HG03457 (cell line): ENCODE data around the gene NFKBIL1.
A peak's percentile ranks its signal among the peaks of the same experiment; 100 is the strongest.

Experiments used
- ATAC-seq: cut with Tn5 transposase; IDR thresholded peaks from one replicate; pipeline ENCODE4 v1.9.1; 2021; ENCODE audit warnings: moderate number of reproducible peaks; ENCODE audit not compliant: unreplicated experiment

Gene NFKBIL1

DNA sequence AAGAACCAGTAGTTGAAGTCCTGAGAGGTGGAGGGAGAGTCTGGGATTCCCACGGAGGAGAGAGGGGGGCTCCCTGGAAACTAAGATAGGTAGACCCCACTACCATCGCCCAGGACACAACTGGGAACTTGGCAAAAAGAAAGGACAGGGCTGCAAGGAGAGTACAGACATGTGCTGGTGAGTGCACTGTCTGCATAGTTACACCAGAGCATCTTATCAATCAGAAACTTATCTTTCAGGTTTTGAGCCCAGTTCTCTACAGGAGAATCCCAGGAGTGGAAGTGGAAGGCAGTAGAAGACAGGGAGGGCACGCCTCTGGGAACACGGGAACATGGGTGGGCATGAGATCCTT is 12.2 kb downstream of the NFKBIL1 start:
- ATAC-seq = no peak

DNA sequence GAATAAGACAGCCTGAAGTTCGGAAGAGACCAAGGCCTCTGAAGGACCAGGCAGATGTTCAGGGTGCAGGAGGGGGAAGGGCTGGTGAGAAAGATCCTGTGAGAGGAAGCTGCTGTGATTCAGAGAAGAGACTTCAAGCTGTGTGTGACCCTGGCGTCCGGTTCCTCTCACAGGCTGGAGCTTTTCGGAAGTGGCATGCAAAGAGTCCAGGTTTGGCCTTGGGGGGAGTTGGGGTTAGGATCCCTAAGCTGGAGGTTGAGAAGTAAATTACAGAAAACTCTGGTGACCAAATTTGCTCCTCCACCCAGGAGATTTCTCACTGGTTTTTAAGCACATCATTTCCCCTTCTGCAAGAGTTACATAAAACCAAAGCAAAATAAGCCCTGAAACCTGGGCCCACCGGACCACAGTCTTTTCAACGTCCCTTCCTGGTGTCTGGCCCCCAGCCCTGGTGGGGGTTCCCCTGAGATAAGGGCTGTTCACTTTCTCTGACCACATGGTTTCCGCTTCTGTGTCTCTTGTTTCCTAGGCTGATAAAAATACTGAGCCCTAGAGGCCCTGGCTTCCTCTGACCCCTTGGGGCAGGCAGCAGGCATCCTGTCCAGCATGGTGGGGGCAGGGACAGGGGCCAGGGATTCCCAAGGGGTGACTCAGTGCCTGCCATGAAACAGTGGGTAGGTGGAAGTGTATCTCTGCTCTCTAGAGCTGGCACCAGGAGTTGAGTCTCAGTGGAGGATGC is 12.7 kb downstream of the NFKBIL1 start:
- ATAC-seq = peak; percentile 38

DNA sequence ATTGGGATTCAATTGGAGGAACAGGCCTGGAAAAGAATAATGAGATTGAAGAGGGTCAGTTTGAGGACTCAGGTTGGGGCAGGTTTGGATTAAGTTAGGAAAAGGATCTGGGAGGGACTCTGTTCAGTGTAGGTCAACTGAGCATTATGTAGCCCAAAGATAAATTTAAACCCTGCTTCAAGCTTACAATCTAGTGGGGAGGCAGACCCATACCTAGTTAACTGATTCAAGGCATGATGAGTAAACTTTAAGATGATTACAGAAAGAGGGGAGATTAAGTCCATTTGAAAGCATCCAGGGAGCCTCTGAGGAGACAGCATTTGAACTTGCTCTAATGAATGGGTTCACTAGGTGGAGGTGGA is 13.3 kb downstream of the NFKBIL1 start:
- ATAC-seq = no peak

DNA sequence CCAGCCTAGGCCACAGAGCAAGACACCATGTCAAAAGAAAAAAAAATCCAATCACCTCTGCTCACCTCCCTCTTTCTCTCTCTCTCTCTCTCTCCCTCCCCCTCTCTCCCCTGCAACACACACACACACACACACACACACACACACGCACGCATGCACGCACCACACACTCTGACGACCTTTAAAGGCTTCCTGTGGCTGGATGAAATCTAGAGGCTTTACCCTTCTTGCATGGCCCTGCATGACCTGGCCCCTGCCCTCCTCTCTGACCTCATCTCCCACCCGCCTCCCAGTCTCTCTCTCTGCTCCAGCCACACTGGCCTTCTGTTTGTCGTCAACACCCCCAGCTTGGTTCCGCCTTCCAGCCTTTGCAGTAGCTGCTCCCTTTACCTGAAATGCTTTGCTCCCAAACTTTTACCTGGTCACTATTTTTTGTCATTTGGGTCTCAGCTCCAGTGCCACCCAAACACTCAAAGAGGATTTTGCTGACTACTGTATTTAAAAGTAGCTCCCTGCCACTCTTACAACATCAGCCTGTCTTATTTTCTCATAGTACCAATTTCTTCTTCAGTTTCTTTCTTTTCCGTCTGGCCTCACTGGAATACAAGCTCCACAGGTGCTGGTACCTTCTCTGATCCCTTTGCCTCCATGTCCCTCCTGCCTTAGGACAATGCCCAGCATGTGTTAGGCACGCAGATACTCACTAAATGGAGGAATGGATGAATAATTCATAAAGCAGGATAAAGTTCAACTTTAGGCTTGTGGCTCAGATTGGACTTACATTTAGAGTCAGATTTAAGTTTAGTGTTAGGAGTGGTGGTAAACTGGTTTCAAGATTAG is 20.3 kb downstream of the NFKBIL1 start:
- ATAC-seq = no peak

DNA sequence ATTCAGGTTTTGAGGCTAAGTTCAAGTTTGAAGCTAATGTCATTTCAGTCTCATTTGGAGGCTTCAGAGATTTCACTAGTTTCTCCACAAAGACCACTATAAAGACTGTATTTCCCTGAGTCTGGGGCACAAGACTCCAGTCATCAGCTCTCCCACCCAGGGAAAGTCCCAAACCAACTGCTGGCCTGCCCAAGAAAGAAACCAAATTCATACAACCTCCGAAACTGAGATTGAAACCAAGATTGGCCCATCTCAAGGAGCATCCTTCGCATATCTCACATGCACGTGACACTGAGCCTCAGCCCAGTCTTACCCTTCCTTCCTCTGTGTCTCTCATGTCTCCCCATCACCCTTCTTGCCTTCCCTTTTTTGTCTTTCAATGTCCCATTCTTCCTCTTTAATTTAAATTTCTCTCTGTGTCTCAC is 21.1 kb downstream of the NFKBIL1 start:
- ATAC-seq = peak; percentile 51

DNA sequence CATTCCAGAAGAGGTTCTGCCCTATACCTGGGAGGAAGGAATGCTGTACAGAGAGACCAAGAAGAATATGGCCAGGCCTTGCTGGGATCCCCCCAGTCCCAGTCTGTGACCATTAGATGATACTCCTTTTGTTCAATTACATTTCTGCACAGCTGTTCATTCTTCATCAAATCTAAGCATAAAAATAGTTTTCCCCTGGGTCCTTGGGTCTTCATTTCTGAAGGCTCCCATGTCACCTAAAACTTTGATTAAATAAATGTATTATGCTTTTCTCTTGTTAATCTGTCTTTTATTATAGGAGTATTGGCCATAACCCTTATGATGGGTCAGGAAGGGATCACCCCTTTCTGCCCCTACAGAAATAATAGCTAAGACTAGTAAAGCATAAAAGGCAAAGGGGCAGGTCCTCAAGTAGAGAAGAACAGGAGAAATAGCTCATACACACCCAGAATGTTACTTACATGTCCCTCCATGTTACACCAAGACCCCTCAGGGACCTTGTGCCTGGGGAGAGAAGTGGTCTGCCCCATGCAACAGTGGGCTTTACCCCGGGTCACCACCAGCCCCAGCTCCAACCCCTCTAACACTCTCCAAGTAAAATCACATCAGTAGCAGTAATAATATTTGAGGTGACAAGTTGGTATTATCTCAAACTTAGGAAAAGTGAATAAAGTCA is 22.6 kb downstream of the NFKBIL1 start:
- ATAC-seq = no peak

DNA sequence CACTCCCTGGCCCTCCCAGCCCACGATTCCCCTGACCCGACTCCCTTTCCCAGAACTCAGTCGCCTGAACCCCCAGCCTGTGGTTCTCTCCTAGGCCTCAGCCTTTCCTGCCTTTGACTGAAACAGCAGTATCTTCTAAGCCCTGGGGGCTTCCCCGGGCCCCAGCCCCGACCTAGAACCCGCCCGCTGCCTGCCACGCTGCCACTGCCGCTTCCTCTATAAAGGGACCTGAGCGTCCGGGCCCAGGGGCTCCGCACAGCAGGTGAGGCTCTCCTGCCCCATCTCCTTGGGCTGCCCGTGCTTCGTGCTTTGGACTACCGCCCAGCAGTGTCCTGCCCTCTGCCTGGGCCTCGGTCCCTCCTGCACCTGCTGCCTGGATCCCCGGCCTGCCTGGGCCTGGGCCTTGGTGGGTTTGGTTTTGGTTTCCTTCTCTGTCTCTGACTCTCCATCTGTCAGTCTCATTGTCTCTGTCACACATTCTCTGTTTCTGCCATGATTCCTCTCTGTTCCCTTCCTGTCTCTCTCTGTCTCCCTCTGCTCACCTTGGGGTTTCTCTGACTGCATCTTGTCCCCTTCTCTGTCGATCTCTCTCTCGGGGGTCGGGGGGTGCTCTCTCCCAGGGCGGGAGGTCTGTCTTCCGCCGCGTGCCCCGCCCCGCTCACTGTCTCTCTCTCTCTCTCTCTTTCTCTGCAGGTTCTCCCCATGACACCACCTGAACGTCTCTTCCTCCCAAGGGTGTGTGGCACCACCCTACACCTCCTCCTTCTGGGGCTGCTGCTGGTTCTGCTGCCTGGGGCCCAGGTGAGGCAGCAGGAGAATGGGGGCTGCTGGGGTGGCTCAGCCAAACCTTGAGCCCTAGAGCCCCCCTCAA is 24.9 kb downstream of the NFKBIL1 start, which contains the start of gene LTA:
Gene LTA, plus strand, starts transcription at position 249 of the 871 bp plus-strand sequence. Its CDS starts 454 bp downstream, at position 703.
- ATAC-seq = no peak

DNA sequence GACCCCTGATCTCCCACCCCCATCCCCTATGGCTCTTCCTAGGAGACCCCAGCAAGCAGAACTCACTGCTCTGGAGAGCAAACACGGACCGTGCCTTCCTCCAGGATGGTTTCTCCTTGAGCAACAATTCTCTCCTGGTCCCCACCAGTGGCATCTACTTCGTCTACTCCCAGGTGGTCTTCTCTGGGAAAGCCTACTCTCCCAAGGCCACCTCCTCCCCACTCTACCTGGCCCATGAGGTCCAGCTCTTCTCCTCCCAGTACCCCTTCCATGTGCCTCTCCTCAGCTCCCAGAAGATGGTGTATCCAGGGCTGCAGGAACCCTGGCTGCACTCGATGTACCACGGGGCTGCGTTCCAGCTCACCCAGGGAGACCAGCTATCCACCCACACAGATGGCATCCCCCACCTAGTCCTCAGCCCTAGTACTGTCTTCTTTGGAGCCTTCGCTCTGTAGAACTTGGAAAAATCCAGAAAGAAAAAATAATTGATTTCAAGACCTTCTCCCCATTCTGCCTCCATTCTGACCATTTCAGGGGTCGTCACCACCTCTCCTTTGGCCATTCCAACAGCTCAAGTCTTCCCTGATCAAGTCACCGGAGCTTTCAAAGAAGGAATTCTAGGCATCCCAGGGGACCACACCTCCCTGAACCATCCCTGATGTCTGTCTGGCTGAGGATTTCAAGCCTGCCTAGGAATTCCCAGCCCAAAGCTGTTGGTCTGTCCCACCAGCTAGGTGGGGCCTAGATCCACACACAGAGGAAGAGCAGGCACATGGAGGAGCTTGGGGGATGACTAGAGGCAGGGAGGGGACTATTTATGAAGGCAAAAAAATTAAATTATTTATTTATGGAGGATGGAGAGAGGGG is 26.1 kb downstream of the NFKBIL1 start:
- no peak for ATAC-seq

DNA sequence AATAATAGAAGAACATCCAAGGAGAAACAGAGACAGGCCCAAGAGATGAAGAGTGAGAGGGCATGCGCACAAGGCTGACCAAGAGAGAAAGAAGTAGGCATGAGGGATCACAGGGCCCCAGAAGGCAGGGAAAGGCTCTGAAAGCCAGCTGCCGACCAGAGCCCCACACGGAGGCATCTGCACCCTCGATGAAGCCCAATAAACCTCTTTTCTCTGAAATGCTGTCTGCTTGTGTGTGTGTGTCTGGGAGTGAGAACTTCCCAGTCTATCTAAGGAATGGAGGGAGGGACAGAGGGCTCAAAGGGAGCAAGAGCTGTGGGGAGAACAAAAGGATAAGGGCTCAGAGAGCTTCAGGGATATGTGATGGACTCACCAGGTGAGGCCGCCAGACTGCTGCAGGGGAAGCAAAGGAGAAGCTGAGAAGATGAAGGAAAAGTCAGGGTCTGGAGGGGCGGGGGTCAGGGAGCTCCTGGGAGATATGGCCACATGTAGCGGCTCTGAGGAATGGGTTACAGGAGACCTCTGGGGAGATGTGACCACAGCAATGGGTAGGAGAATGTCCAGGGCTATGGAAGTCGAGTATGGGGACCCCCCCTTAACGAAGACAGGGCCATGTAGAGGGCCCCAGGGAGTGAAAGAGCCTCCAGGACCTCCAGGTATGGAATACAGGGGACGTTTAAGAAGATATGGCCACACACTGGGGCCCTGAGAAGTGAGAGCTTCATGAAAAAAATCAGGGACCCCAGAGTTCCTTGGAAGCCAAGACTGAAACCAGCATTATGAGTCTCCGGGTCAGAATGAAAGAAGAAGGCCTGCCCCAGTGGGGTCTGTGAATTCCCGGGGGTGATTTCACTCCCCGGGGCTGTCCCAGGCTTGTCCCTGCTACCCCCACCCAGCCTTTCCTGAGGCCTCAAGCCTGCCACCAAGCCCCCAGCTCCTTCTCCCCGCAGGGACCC is 27.0 kb downstream of the NFKBIL1 start:
- ATAC-seq = no peak

DNA sequence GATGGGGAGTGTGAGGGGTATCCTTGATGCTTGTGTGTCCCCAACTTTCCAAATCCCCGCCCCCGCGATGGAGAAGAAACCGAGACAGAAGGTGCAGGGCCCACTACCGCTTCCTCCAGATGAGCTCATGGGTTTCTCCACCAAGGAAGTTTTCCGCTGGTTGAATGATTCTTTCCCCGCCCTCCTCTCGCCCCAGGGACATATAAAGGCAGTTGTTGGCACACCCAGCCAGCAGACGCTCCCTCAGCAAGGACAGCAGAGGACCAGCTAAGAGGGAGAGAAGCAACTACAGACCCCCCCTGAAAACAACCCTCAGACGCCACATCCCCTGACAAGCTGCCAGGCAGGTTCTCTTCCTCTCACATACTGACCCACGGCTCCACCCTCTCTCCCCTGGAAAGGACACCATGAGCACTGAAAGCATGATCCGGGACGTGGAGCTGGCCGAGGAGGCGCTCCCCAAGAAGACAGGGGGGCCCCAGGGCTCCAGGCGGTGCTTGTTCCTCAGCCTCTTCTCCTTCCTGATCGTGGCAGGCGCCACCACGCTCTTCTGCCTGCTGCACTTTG is 28.0 kb downstream of the NFKBIL1 start, which contains the start of gene TNF:
Gene TNF, plus strand, starts transcription at position 231 of the 567 bp plus-strand sequence. Its CDS starts 177 bp downstream, at position 408.
- ATAC-seq = no peak

DNA sequence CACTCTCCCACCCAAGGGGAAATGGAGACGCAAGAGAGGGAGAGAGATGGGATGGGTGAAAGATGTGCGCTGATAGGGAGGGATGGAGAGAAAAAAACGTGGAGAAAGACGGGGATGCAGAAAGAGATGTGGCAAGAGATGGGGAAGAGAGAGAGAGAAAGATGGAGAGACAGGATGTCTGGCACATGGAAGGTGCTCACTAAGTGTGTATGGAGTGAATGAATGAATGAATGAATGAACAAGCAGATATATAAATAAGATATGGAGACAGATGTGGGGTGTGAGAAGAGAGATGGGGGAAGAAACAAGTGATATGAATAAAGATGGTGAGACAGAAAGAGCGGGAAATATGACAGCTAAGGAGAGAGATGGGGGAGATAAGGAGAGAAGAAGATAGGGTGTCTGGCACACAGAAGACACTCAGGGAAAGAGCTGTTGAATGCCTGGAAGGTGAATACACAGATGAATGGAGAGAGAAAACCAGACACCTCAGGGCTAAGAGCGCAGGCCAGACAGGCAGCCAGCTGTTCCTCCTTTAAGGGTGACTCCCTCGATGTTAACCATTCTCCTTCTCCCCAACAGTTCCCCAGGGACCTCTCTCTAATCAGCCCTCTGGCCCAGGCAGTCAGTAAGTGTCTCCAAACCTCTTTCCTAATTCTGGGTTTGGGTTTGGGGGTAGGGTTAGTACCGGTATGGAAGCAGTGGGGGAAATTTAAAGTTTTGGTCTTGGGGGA is 28.7 kb downstream of the NFKBIL1 start:
- no peak for ATAC-seq

DNA sequence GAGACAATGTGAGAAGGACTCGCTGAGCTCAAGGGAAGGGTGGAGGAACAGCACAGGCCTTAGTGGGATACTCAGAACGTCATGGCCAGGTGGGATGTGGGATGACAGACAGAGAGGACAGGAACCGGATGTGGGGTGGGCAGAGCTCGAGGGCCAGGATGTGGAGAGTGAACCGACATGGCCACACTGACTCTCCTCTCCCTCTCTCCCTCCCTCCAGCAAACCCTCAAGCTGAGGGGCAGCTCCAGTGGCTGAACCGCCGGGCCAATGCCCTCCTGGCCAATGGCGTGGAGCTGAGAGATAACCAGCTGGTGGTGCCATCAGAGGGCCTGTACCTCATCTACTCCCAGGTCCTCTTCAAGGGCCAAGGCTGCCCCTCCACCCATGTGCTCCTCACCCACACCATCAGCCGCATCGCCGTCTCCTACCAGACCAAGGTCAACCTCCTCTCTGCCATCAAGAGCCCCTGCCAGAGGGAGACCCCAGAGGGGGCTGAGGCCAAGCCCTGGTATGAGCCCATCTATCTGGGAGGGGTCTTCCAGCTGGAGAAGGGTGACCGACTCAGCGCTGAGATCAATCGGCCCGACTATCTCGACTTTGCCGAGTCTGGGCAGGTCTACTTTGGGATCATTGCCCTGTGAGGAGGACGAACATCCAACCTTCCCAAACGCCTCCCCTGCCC is 29.6 kb downstream of the NFKBIL1 start:
- no peak for ATAC-seq

DNA sequence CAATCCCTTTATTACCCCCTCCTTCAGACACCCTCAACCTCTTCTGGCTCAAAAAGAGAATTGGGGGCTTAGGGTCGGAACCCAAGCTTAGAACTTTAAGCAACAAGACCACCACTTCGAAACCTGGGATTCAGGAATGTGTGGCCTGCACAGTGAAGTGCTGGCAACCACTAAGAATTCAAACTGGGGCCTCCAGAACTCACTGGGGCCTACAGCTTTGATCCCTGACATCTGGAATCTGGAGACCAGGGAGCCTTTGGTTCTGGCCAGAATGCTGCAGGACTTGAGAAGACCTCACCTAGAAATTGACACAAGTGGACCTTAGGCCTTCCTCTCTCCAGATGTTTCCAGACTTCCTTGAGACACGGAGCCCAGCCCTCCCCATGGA is 30.2 kb downstream of the NFKBIL1 start:
- no peak for ATAC-seq

DNA sequence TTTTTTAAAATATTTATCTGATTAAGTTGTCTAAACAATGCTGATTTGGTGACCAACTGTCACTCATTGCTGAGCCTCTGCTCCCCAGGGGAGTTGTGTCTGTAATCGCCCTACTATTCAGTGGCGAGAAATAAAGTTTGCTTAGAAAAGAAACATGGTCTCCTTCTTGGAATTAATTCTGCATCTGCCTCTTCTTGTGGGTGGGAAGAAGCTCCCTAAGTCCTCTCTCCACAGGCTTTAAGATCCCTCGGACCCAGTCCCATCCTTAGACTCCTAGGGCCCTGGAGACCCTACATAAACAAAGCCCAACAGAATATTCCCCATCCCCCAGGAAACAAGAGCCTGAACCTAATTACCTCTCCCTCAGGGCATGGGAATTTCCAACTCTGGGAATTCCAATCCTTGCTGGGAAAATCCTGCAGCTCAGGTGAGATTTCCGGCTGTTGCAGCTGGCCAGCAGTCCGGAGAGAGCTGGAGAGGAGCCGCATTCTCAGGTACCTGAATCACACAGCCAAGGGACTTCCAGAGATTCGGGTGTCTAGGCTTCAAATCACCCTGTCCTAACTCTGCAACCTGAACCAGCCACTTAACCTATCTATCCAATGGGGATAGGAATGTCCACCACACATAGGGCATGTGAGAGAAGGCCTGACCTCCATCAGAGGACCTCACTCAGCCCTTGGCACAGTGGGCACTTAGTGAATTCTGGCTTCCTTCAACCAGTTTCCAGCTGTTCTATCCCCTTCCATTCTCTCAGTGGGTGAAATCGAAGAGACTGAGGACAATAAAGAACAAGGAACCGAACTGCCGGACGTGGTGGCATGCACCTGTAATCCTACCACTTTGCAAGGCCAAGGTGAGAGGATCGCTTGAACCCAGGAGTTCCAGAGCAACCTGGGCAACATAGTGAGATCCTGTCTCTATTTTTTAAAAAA is 31.0 kb downstream of the NFKBIL1 start:
- no peak for ATAC-seq

DNA sequence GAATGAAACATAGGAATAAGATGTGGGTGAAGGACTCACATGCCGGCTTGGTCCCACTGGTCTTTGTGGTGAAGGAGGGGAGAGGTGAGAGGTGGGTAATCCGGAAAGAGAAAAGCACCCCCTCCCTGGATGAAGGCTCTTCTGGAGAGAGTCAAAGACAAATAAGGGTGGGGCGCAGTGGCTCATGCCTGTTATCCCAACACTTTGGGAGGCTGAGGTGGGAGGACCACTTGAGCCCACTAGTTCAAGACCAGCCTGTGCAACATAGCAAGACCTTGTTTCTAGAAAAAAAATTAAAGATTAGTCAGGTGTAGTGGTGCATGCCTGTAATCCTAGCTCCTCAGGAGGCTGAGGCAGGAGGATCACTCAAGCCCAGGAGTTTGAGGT is 31.7 kb downstream of the NFKBIL1 start:
- ATAC-seq = no peak
